Fibroblast of skin of left biceps (primary cell): Measurements from ENCODE around the gene TENT5C.
A peak's percentile ranks its signal among the peaks of the same experiment; 100 is the strongest.
"Not testable (repeated sequence)": the region's sequence is repeated elsewhere in the genome, so short reads cannot be mapped to it uniquely, and the experiment has no call there.

ENCODE experiments used
- DNase-seq, 2 experiments: peaks; one replicate each; pipeline ENCODE4 v3.0.0-alpha.2; 2013; ENCODE audit warnings: low read depth in 2 of 2

Gene TENT5C

DNA sequence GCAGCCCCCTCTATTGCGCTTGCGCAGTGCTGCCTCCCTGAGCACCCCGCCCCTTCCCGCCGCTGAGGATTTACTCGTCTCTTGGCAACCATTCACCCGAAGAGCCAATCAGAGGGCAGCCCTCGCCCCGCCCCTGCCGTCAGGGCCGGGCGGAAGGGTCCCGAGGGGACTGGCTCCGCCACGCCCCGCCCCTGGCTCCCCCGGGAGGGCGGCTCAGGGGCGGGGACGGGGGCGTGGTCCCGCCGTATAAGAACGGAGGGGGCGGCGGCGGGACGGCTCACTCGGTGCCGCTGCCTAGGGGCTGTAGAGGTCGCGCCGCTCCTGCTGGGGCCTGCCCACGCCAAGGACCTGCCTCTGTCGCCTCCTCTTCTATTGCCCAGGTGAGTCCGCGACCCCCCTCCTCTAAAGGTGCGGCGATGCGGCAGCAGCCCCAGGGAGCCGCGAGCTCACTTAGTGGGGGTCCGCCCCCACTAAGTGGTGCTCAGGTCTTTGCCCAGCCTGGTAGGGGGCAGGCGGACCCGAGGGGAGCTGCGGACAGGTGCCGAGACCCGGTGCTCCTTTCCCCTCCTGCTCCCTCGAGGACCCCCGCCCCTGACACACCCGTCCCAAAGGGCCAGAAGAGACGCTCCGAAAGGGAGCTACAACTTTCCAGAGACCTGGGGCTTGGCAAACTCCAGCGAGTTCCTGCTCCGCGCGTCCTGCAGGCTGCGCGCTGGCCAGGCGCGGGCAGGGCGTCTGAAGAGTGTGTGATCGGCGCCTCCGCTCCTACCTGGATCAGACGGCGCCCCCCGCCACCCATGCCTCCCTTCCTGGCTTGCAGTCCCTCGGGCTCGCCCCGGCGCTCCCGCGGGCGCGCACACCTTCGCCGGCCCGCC is at the start of gene TENT5C:
TSS of gene TENT5C (plus strand) at position 275 of the 875 bp plus-strand sequence. CDS start 16,821 bp downstream, outside the sequence.
- peak; percentile 89 to 91 for DNase-seq

- no peak for DNase-seq
Observed at GRCh38 chr1:117556341-117556740, 49.5 kb upstream of the TENT5C start.

DNA sequence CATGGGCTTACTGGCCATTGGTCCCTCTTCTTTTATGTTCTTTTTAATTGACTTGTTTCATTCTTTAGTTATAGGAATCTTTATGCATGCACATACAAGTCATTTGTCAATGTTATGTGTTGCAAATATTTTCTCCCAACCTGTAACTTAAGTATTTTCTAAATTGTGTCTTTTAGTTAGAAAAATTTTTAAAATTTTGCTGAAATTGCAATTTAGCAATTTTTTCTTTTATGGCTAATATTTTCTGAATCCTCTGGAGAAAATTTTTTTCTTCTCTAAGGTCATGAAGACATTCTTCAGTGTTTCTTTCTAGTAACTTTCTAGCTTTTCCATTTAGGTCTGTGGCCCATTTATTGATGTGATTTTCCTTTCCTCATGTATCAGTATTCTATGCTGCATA is 48.9 kb upstream of the TENT5C start:
- DNase-seq, result no peak

DNA sequence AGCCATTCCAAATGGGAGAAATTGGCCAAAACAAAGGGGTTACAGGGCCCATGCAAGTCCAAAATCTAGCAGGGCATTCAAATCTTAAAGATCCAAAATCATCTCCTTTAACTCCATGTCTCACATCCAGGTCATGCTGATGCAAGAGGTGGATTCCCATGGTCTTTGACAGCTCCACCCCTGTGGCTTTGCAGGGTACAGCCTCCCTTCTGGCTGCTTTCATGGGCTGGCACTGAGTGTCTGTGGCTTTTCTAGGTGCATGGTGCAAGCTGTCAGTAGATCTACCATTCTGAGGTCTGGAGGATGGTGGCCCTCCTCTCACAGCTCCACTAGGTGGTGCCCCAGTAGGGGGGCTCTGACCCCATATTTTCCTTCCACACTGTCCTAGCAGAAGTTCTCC is 47.4 kb upstream of the TENT5C start:
- not testable (repeated sequence) for DNase-seq

DNA sequence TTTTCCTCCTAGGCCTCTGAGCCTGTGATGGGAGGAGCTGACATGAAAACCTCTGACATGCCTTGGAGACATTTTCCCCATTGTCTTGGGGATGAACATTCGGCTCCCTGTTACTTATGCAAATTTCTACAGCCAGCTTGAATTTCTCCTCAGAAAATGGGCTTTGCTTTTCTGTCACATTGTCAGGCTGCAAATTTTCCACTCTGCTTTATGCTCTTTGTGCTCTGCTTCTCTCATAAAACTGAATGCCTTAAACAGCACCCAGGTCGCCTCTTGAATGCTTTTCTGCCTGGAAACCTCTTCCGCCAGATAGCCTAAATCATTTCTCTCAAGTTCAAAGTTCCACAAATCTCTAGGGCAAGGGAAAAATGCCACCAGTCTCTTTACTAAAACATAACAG is 46.7 kb upstream of the TENT5C start:
- no peak for DNase-seq

GRCh38 chr1:117559985-117560384 is 45.9 kb upstream of the TENT5C start:
- no peak for DNase-seq

DNA sequence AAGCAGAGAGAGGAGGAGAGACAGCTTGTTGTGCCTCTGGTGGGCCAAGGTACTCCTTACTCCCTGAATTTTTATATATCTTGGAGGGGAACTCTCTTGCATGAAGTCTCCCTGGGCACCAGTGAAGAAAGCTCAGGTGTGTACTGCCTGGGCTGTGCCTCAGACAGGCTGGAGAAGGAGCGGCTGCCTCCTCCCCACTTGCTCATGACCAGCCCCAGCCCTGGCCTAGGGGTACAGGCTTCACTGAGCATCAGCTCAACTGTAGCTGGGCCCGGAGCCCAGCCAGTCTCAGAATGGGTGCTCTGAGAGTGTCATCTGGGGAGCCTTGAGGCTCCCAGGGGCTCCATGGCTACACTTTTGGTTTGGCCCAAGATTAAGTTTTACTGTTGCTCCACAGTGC is 44.8 kb upstream of the TENT5C start:
- DNase-seq, result no peak

DNA sequence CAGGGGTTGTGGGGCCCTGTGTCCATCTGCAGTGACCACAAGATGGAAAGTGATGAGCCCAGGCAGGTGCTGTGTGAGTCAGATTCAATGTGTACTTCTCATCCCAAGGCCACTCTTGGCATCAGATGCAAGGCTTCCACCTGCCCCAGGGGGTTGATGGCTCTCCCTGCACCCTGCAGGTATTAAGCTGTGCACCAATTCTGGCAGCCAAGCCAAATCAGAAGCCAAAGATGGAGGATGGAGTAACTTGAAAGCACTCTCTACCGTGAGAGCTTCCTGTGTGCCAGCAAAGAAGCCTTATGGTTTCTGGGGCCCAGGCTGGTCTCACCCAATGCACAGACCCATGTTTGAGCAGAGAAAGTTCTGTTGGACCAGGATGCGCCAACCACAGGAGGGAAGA is 44.3 kb upstream of the TENT5C start:
- no peak for DNase-seq

DNA sequence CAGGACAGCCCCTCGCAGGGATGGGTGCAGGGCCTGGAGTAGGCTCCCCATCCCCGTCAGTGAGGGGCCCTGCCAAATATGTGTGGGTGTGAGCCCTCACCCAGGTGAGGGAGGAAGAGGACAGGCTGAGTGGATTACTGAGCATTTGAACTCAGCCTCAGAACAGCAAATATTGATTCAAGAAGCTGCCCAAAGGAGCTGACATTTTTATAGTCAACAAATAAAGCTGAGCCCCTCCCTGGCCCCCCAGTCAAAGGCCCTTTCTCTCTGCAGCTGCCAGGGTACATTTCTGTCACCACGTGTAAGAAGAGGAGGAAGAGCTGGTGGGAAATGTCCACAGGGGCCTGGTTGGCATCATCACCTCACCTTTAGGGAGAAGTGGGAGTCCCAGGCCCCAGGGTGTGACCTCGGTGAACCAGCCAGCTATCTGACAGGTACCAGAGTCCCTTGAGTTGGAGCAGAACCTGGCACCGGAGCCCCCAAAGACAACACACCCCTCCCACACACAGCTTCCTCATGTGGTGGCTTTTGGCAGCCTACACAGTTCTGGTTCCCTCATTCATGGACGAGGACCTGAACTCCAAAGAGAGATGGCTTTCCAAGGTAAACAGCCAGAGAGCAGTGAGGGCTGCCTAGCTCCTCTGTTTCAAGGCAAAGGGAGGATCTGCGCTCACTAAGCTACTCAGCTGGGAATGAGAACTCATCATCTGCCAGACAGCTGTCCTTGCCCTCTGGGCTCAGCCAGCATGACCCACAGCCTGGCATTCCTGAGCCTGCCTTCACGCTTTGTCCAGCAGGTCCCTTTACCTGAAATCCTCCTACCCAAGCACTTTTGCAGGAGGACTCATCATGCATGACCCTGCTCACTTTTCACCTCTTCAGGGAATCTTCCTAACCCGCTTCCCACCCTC is 43.0 kb upstream of the TENT5C start:
- no peak for DNase-seq

DNA sequence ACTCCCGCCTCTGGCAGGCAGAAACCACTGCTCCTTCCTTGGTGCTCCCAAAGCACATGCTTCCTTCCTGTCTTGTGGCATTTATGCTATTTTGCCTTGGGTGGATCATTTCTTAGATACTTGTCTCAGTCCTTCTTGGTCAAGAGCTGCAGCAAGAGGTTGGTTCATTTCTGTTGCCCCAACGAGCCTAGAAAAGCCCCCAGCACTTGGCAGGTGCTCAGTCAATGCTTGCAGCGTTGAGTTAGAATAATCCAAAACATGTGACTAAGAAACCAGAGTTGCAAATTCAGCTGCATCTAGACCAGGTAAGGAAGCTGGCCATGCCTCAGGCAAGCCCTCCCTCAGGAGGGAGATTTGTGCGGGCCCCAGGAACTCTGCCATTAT is 42.4 kb upstream of the TENT5C start:
- DNase-seq, result no peak

DNA sequence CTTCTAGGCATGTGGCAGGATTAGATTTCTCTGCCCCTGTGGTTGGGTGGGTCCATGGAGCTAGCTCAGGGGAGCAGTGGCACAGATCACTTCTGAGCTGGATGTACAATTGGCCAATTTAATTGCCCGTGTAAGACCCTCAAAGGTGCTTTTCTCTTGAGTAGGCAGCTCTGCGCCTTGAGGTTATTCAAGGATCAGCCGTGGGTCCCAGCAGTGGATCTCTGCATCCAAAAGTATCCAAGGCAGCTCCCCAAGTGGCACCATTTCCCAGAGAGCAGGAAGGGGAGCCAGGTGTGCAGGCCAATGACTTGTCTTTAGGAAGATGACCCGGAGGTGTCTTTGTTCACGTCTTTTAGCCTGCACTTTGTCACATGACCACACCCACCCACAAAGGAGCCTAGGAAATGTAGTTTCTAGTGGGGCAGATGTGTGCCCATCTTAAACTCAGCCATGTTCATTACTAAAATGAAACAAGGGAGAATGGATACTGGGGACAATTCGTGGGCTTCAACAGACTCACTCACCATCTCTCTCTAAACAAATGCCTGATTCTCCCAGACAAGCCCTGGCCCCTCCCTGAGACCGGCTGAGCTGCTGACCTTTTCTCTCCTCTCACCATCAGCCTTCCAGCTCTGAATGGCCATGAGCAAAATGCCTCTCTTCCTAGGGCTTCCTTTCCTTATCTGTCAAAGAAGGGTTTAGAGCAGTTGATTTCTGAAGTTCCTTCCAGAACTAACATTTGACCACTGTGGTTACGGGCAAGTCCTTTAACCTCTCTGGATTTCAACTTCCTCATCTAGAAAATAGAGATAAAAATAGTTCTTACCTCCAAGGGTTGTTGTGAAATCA is 41.4 kb upstream of the TENT5C start:
- DNase-seq, result no peak

DNA sequence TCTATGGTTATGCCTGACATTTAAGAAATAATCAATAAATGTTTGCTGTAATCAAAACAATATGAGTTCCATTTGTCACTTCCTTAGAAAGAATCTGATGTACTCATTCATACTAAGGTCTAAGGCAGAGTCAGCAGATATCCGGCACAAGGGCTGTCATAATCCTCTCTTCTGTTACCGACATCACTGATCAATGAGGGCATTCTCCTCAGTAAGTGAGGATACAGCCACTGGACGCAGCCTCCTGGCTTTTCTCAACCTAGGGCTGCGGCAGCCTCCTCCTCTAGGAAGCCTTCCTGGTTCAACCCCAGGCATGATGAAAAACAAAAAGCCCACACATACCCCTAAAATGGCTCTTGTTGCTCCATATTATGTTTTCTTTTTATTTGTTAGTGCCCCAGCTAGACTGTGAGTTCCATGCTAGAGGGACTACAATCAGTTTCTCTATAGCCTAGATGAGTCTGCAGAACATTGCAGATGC is 40.7 kb upstream of the TENT5C start:
- DNase-seq, result no peak

DNA sequence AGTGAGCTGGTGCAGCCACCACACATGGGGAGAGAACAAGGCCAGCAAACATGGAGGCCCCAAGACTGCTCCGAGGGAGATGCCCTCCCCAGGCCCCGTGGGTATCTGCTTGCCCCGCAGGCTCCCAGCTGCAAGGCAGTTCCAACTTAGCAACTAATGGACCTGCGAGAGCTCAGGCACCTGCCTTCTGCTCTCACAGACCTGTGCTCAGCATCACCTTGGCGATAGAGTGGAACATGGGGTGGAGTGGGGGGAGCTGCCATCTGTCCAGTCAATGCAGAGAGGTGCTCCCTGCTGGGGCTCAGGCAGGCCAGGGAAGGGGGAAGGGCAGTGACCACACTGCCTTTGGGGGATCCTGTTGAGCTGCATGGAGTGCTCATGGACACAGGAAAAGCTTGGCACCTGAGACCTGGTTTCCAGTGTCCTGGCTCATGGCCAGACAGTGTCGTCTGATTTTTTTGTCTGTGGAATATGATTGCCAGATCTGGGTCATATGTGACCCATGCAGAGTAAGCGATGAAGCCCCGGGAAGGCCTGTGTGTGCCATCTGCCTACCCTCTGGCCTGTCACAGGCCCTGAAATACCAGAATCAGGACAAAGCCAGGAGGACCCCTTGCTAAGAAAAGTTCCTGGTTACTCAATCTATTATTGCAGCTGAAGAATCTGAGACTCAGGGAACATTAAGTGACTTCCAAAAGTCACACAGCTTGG is 39.9 kb upstream of the TENT5C start:
- no peak for DNase-seq

DNA sequence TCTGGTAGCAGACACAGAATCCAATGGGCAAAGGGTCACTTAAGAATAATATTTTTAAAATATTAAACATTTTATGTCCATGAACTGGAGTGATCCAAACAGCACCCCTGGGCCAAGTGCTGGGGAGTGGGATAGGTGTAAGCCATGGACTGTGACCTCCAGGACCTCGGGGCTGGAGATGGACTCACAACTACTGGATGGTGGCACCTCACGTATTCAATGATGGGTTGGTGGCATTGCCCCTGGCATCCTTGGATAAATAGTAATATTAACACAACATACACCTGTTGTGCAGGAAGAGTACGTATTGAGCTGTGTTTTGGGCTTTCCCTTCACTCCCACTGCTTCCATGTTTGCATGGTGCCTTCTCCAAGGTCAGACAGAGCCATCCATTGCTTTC is 39.3 kb upstream of the TENT5C start:
- DNase-seq, result no peak

- no peak for DNase-seq
Observed at GRCh38 chr1:117567435-117567834, 38.4 kb upstream of the TENT5C start.

- DNase-seq, result no peak
Observed at GRCh38 chr1:117567976-117568375, 37.9 kb upstream of the TENT5C start.

DNA sequence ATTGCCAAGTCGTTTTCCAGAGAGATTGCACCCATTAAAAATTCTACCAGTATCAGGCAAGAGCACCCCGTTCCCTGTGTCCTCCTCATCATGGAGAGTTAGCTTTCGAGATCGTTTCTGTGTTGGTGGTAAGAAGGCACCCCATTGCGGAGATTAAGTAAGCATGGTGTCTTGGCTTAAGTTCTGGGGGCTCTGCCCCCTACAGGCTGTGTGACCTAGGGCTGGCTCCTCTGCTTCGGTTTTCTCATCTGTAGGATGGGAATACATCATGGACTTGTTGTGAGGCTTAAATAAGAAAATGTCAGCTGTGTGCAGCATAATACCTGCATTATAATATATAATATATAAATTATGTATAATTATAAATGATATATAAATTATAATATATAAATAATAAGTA is 36.8 kb upstream of the TENT5C start:
- no peak for DNase-seq

DNA sequence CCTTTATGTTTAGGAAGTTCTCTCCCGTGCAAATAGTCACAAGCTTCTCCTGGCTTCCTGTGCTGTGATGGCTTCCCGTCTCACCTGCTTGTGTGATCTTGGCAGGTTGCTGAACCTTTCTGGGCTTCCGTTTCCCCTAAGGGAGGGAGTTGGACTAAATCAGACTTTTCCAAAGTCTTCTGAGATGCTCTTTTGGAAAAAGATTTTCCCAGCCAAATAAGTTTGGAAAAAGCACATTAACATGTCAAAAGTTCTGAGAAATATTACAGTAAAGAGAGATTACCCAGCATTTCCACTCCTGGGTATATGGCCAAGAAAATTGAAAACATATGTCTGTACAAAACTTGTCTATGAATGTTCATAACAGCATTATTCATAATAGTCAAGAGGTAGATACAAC is 36.0 kb upstream of the TENT5C start:
- no peak for DNase-seq

DNA sequence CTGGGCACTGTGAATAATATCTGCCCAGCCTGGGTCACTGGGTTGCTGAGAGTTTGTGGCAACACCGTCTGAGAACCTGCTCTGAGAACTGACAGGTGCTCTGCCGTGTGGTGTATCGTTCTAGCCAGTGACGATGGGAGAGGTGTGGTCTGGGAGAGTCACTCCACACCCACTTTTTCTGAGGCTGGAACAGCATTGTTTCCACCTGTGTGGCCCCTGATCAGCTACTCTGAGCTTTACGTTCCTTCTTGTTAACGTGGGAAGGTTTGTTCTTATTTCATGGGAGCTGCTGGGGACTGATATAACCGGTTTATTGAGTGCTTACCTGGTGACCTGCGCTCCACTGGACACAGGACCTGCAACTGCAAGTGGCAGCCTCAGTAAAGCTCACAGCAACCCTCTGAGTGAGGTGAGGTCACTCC is 34.8 kb upstream of the TENT5C start:
- DNase-seq, result no peak

DNA sequence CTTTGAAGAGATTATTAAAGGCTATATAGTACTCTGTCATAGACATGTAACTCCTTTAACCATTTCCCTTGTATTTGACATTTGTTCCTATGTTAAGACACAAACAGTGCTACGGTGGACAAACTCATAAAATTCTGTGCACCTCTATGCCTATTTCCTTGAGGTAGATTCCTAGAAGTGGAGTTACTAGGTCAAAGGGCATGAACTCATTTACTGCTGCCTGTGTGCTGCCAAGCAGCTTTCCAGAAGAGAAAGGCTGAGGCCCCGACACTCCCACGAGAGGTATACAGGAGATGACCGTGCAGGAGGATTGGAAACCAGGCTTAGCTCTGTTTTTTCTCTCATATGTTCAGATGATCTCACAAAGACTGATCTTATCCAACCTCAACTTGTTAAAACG is 34.4 kb upstream of the TENT5C start:
- DNase-seq, result no peak

DNA sequence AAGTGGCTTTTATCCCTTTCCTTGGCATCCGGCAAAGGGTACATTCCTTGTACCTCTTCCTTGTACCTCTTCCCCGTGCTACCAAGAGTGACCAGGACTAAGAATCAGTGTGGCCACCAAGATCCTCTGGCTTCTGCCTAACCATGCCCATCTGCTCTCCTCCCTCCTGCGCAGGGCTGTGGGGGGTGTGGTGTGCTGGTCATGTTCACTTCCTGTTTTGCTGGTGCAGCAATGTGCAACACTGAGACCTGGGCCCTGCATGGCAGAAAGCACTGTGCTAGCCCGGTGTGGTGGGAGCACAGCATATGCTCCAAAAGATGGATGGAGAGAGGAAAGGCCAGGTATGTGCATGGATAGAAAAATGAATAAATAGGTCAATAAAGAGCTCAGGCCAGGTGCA is 33.3 kb upstream of the TENT5C start:
- no peak for DNase-seq
